H1 (cell line): ENCODE data around the gene BRMS1. TPM values are rescaled to one million over a fixed set of nuclear protein-coding genes. Genes with fewer than 3 reads are reported as not detected.
A peak's percentile ranks its signal among the peaks of the same experiment; 100 is the strongest.

Experiments used
- CTCF ChIA-PET: fragments of 300-600 bp; sonication (Branson Sonifier 250); formaldehyde crosslinking; loops from one replicate; lab custom pipeline; 2021; ENCODE audit not compliant: partially characterized antibody; lab: Charles Lee
- POLR2A ChIA-PET: fragments of 300-600 bp; sonication (Branson Sonifier 250); formaldehyde crosslinking; loops from one replicate; lab custom pipeline; 2021; ENCODE audit warnings: inconsistent platforms; ENCODE audit not compliant: partially characterized antibody; lab: Charles Lee
- DNase-seq, 2 experiments: peaks; one replicate each; pipeline versions ENCODE4 v3.0.0 to v3.0.0-alpha.2; 2010 to 2022; ENCODE audit warnings: low spot score in 2 of 2, low read depth in 1 of 2, mixed read lengths in 1 of 2
- FAIRE-seq: peaks from 2 replicates; lab custom pipeline; 2011; peaks lifted over from hg19 to GRCh38; lab: Jason Lieb, UNC
- H2AFZ ChIP-seq: 2 replicates; pipeline ENCODE4 v1.8.1; 2012; ENCODE audit warnings: low read length, inconsistent platforms
- H2AK5ac ChIP-seq: 2 replicates; pipeline ENCODE4 v1.6.1; 2013; ENCODE audit warnings: low read depth, low read length
- H2BK120ac ChIP-seq: replicated peaks from 2 replicates; pipeline ENCODE3; 2013; ENCODE audit warnings: low read depth, low read length, inconsistent platforms
- H2BK12ac ChIP-seq: 2 replicates; pipeline ENCODE4 v1.6.1; 2013; ENCODE audit warnings: low read depth, low read length
- H2BK15ac ChIP-seq: 2 replicates; pipeline ENCODE4 v1.6.1; 2013; ENCODE audit warnings: low read length
- H2BK20ac ChIP-seq: 2 replicates; pipeline ENCODE4 v1.6.1; 2013; ENCODE audit warnings: low read length
- H2BK5ac ChIP-seq: 2 replicates; pipeline ENCODE4 v1.6.1; 2013; ENCODE audit warnings: low read depth, low read length
- H3K14ac ChIP-seq: 2 replicates; pipeline ENCODE4 v1.6.1; 2013; ENCODE audit warnings: inconsistent platforms; ENCODE audit not compliant: insufficient read length
- H3K18ac ChIP-seq: 2 replicates; pipeline ENCODE4 v1.6.1; 2013; ENCODE audit warnings: low read length; ENCODE audit errors: extremely low read depth
- H3K23ac ChIP-seq: 2 replicates; pipeline ENCODE4 v1.6.1; 2013; ENCODE audit warnings: inconsistent platforms; ENCODE audit not compliant: insufficient read length
- H3K23me2 ChIP-seq: 2 replicates; pipeline ENCODE4 v1.6.1; 2013; ENCODE audit warnings: low read depth, low read length
- H3K27ac ChIP-seq: 2 replicates; pipeline ENCODE4 v1.6.1; 2011; ENCODE audit warnings: low read depth, low read length, inconsistent platforms
- H3K27me3 ChIP-seq, 4 experiments: replicated peaks in 1 of 4; 1 replicate in 1 of 4; 2 replicates in 3 of 4; pipeline versions ENCODE4 v1.6.1 to v1.8.1; 2011 to 2013; ENCODE audit warnings: low read length in 3 of 4, mild to moderate bottlenecking in 3 of 4, inconsistent platforms in 2 of 4, mixed read lengths in 2 of 4, moderate library complexity in 1 of 4; ENCODE audit not compliant: control insufficient read depth in 3 of 4, insufficient read depth in 3 of 4; ENCODE audit errors: extremely low read depth in 1 of 4
- H3K36me3 ChIP-seq, 4 experiments: 2 replicates each; pipeline versions ENCODE4 v1.6.1 to v1.8.1; 2011 to 2013; ENCODE audit warnings: mild to moderate bottlenecking in 4 of 4, low read length in 3 of 4, moderate library complexity in 2 of 4, control low read depth in 1 of 4, inconsistent platforms in 1 of 4; ENCODE audit not compliant: insufficient read depth in 4 of 4, control insufficient read depth in 2 of 4
- H3K4ac ChIP-seq: replicated peaks from 2 replicates; pipeline ENCODE3; 2013; ENCODE audit warnings: low read length, low read depth, mixed read lengths, inconsistent platforms; ENCODE audit not compliant: insufficient read length
- H3K4me1 ChIP-seq, 4 experiments: replicated peaks in 1 of 4; 1 replicate in 1 of 4; 2 replicates in 3 of 4; pipeline versions ENCODE4 v1.6.1 to v1.8.1; 2011 to 2013; ENCODE audit warnings: low read length in 3 of 4, inconsistent platforms in 2 of 4, mixed read lengths in 1 of 4; ENCODE audit not compliant: insufficient read depth in 4 of 4, control insufficient read depth in 3 of 4
- H3K4me2 ChIP-seq, 2 experiments: 2 replicates each; pipeline versions ENCODE4 v1.6.1 to v1.8.1; 2011 to 2013; ENCODE audit warnings: low read depth in 2 of 2, low read length in 2 of 2, control low read depth in 1 of 2, inconsistent platforms in 1 of 2, mild to moderate bottlenecking in 1 of 2; ENCODE audit not compliant: insufficient read depth in 1 of 2
- H3K4me3 ChIP-seq, 4 experiments: fragments of 200-600, 300-600 bp in 1 of 4; sonication (generic), shearing (Covaris generic), sonication (Bioruptor Twin) in 1 of 4; 2 replicates each; pipeline versions ENCODE4 v1.5.1 to v1.8.1; 2011 to 2016; ENCODE audit warnings: low read length in 4 of 4, low read depth in 3 of 4, control low read depth in 2 of 4, inconsistent platforms in 2 of 4, mild to moderate bottlenecking in 2 of 4, mixed read lengths in 1 of 4, moderate library complexity in 1 of 4; ENCODE audit not compliant: insufficient read depth in 2 of 4; ENCODE audit errors: extremely low read depth in 1 of 4
- H3K56ac ChIP-seq: replicated peaks from 2 replicates; pipeline ENCODE3; 2013; ENCODE audit warnings: low read depth, mild to moderate bottlenecking, mixed read lengths, low read length, inconsistent platforms; ENCODE audit not compliant: insufficient read length
- H3K79me1 ChIP-seq: 2 replicates; pipeline ENCODE4 v1.6.1; 2013; ENCODE audit warnings: low read depth, low read length, control low read depth
- H3K79me2 ChIP-seq, 2 experiments: 2 replicates each; pipeline versions ENCODE4 v1.6.1 to v1.8.1; 2012 to 2013; ENCODE audit warnings: low read length in 2 of 2, mild to moderate bottlenecking in 2 of 2, inconsistent platforms in 1 of 2; ENCODE audit not compliant: insufficient read depth in 2 of 2, control insufficient read depth in 1 of 2
- H3K9ac ChIP-seq, 4 experiments: replicated peaks in 1 of 4; 1 replicate in 1 of 4; 2 replicates in 3 of 4; pipeline versions ENCODE4 v1.6.1 to v1.8.1; 2011 to 2013; ENCODE audit warnings: low read depth in 3 of 4, low read length in 3 of 4, control low read depth in 2 of 4, mild to moderate bottlenecking in 2 of 4, moderate library complexity in 2 of 4, inconsistent platforms in 1 of 4; ENCODE audit errors: extremely low read depth in 1 of 4
- H3K9me3 ChIP-seq, 2 experiments: 2 replicates each; pipeline versions ENCODE4 v1.6.1 to v1.8.1; 2012 to 2013; ENCODE audit warnings: mild to moderate bottlenecking in 2 of 2, moderate library complexity in 2 of 2, control low read depth in 1 of 2, inconsistent platforms in 1 of 2, low read depth in 1 of 2, low read length in 1 of 2, mixed read lengths in 1 of 2; ENCODE audit not compliant: insufficient read depth in 2 of 2
- H4K20me1 ChIP-seq, 2 experiments: replicated peaks in 1 of 2; 2 replicates each; pipeline versions ENCODE3 to v1.8.1; 2011 to 2013; ENCODE audit warnings: inconsistent platforms in 2 of 2, low read length in 2 of 2, mild to moderate bottlenecking in 1 of 2; ENCODE audit not compliant: insufficient read depth in 2 of 2, control insufficient read depth in 1 of 2
- H4K5ac ChIP-seq: 2 replicates; pipeline ENCODE4 v1.6.1; 2013; ENCODE audit warnings: low read length, low read depth, mixed read lengths, inconsistent platforms; ENCODE audit not compliant: insufficient read length
- H4K8ac ChIP-seq: 2 replicates; pipeline ENCODE4 v1.8.0; 2013; ENCODE audit warnings: mild to moderate bottlenecking, moderate library complexity, low read length, inconsistent platforms; ENCODE audit not compliant: insufficient read depth; ENCODE audit errors: extremely low read depth
- H4K91ac ChIP-seq: replicated peaks from 2 replicates; pipeline ENCODE3; 2013; ENCODE audit warnings: low read length, mixed read lengths, inconsistent platforms; ENCODE audit not compliant: insufficient read length
- BACH1 ChIP-seq: IDR thresholded peaks from 2 replicates; pipeline ENCODE4 v1.6.1; 2012; ENCODE audit warnings: low read length, improper control_type of control experiment
- EGR1 ChIP-seq: IDR thresholded peaks from 2 replicates; pipeline ENCODE4 v1.6.1; 2011; ENCODE audit warnings: low read depth, low read length, borderline replicate concordance
- GABPA ChIP-seq: IDR thresholded peaks from 2 replicates; pipeline ENCODE4 v1.6.1; 2011; ENCODE audit warnings: mild to moderate bottlenecking, low read length, moderate library complexity, borderline replicate concordance; ENCODE audit not compliant: insufficient read depth
- HDAC2 ChIP-seq, 2 experiments: fragments of 300-600 bp in 1 of 2; sonication (generic) in 1 of 2; IDR thresholded peaks; 2 replicates each; pipeline ENCODE4 v1.6.1; 2011 to 2012; ENCODE audit warnings: low read depth in 2 of 2, low read length in 2 of 2, mild to moderate bottlenecking in 2 of 2, moderate library complexity in 2 of 2, borderline replicate concordance in 1 of 2, inconsistent platforms in 1 of 2
- KDM4A ChIP-seq: IDR thresholded peaks from one replicate; pipeline ENCODE4 v1.7.1; 2012; ENCODE audit warnings: low read depth, mild to moderate bottlenecking, moderate library complexity, low read length, inconsistent platforms; ENCODE audit not compliant: severe bottlenecking
- PHF8 ChIP-seq: fragments of 200-600 bp; sonication (generic); conservative IDR thresholded peaks from 2 replicates; pipeline ENCODE4 v1.7.1; 2012; ENCODE audit warnings: low read depth, mild to moderate bottlenecking, inconsistent platforms, low read length, moderate library complexity
- RAD21 ChIP-seq, 2 experiments: IDR thresholded peaks in 1 of 2; conservative IDR thresholded peaks in 1 of 2; 2 replicates each; pipeline ENCODE4 v1.6.1; 2011; ENCODE audit warnings: low read depth in 2 of 2, low read length in 2 of 2, improper control_type of control experiment in 1 of 2, inconsistent platforms in 1 of 2, mild to moderate bottlenecking in 1 of 2, moderate library complexity in 1 of 2
- RXRA ChIP-seq: IDR thresholded peaks from 2 replicates; pipeline ENCODE4 v1.6.1; 2011; ENCODE audit warnings: low read depth, mild to moderate bottlenecking, low read length, moderate library complexity; ENCODE audit not compliant: insufficient read depth
- SAP30 ChIP-seq: fragments of 300-600 bp; sonication (generic); IDR thresholded peaks from 2 replicates; pipeline ENCODE4 v1.7.1; 2012; ENCODE audit warnings: low read length, moderate library complexity, mild to moderate bottlenecking, inconsistent platforms; ENCODE audit not compliant: insufficient read depth, insufficient replicate concordance
- WGBS, 2 experiments: shearing (Covaris generic) in 1 of 2; methylation state at CpG; one replicate each; pipeline versions ENCODE4 v1.1.6 to v1.1.7; 2013 to 2015; ENCODE audit warnings: low lambda C conversion rate in 2 of 2, mixed read lengths in 2 of 2, inconsistent platforms in 1 of 2, low coverage in 1 of 2, missing lambda C conversion rate in 1 of 2; ENCODE audit not compliant: insufficient replicate concordance in 2 of 2, insufficient coverage in 1 of 2, insufficient read length in 1 of 2; ENCODE audit errors: extremely low coverage in 1 of 2, missing lambda C conversion rate in 1 of 2; 5-methylcytosine and 5-hydroxymethylcytosine counted together
- polyA plus RNA-seq, 7 experiments: library from polyadenylated mRNA; depleted of rRNA in 3 of 7; stranded (reverse) in 5 of 7; unstranded in 2 of 7; fragments of >200 nt in 5 of 7; fragments of 200-250 nt in 2 of 7; gene quantifications; 1 replicate in 5 of 7; 2 replicates in 1 of 7; 4 replicates in 1 of 7; pipeline versions ENCODE4 v1.2.1 to v1.2.3, GENCODE V29; 2011 to 2013; ENCODE audit warnings: missing spikeins in 2 of 7, mixed read lengths in 2 of 7
- total RNA-seq: library from RNA; stranded (reverse); fragmentation: NEBNext Ultra II Directional; extraction: Animal tissue kit (Norgen Biotek cat#: 25700); gene quantifications from 2 replicates; pipeline ENCODE4 v1.2.1, GENCODE V29; 2021

The BRMS1 gene
- total and polyA plus RNA-seq, 2 of the 8 experiments (the other 6 are each of a cell fraction or from before 2014, with no cell fraction given): 39.2 to 46.1 TPM

GRCh38 chr11:66289548-66290329 lies 55.2 kb downstream of the BRMS1 start:
- Histone ChIP-seq H2BK20ac (no peak overlapping the region), H3K9me3 (no peaks in the 10 kb centered on the region), H3K9ac (peak overlapping the region in 3 of 4 experiments; percentile 39 to 60 (median 53); a peak in 5 of 7 replicates), H4K20me1 (peaks cover 7 to 9% of the 10 kb centered on the region in 2 experiments), H2BK5ac (no peak overlapping the region; the same call in 1 of the 2 replicates), H3K4me3 (peak overlapping the region; percentile 61 to 91 (median 78)), H3K56ac (no peak overlapping the region), H4K91ac (no peak overlapping the region), H3K23ac (no peak overlapping the region), H3K4me2 (peak overlapping the region; percentile 74 to 86), H3K79me1 (peaks cover 6% of the 10 kb centered on the region), H3K27me3 (peaks cover 2 to 28% (median 18%) of the 10 kb centered on the region in 4 experiments), H2AK5ac (no peak overlapping the region), H2BK120ac (no peak overlapping the region), H3K23me2 (peaks cover 12% of the 10 kb centered on the region; the same call in 1 of the 2 replicates), H4K5ac (peak overlapping the region; percentile 20), H2BK15ac (0 out of 2 replicates have a peak overlapping the region, but pooled peaks have one; percentile 23), H3K4me1 (peaks cover 0 to 21% (median 6%) of the 10 kb centered on the region in 4 experiments; a peak in 5 of 7 replicates), H3K36me3 (no peaks in the 10 kb centered on the region), H3K4ac (no peak overlapping the region), H3K27ac (peak overlapping the region; percentile 55; the same call in 1 of the 2 replicates), H2BK12ac (no peak overlapping the region), H2AFZ (peak overlapping the region; percentile 57; the same call in 1 of the 2 replicates), H3K18ac (no peak overlapping the region), H3K14ac (no peak overlapping the region), H4K8ac (peak overlapping the region; percentile 87), H3K79me2 (peaks cover 0 to 9% of the 10 kb centered on the region in 2 experiments; a peak in 1 of 4 replicates)
- CTCF ChIA-PET: interaction anchor here (1.0 to 6.9 kb wide), 12 partner anchors 7 to 221 kb away, joined by 3 to 57 read pairs (median 6); partner anchors contain the start of genes CNIH2, RAB1B and RIN1
- FAIRE-seq: no peak
- POLR2A ChIA-PET: interaction anchor here (1.2 to 4.5 kb wide), 14 partner anchors 8 to 399 kb away, joined by 3 to 29 read pairs (median 8); partner anchors contain the start of genes BRMS1, CCDC85B, CD248 and RAB1B
- peak in 1 of 2 experiments; percentile 93 for DNase-seq
- WGBS, 2 experiments: 19% methylated on average over 36 of the region's 36 CpGs; no CpG with 5 or more reads in 1 of the 2 experiments
- TF ChIP-seq PHF8: no peak
- peak; percentile 66 for TF ChIP-seq KDM4A
- TF ChIP-seq RAD21 (IDR thresholded peaks at IDR 0.05 in 1 of 2, conservative IDR thresholded peaks at IDR 0.05 in 1 of 2; ENCODE audit: low read depth in 2 of 2, low read length in 2 of 2): no peak
- TF ChIP-seq RXRA: no peak
- TF ChIP-seq GABPA: peak; percentile 71; the same call in 1 of the 2 replicates
- peak; percentile 41; the same call in 1 of the 2 replicates for TF ChIP-seq BACH1
- TF ChIP-seq SAP30: peak; percentile 99
- 0 out of 2 replicates have a peak, but pooled peaks have one; percentile 30 for TF ChIP-seq EGR1
- peak; percentile 81 to 93 for TF ChIP-seq HDAC2 (IDR thresholded peaks at IDR 0.05; ENCODE audit: borderline replicate concordance in 1 of 2, low read depth in 2 of 2, low read length in 2 of 2)
